Endothelial cell of umbilical vein (primary cell): ENCODE results near the gene ADCY2. TPM values are rescaled to one million over a fixed set of nuclear protein-coding genes. Genes with fewer than 3 reads are reported as not detected.

Experiments used
- BruUV-seq: library from RNA; stranded (reverse); fragments of 400-500 nt; replicated peaks from 2 replicates; lab custom pipeline; 2021; lab: Mats Ljungman, UMichigan
- CTCF ChIA-PET: fragments of 300-600, 350-600 bp; sonication (Branson Sonifier 250); formaldehyde crosslinking; loops from one replicate; lab custom pipeline; 2021; ENCODE audit warnings: antibody characterized with exemption, inconsistent platforms; lab: Charles Lee
- POLR2A ChIA-PET: fragments of 300-600, 350-600 bp; sonication (Branson Sonifier 250); formaldehyde crosslinking; loops from one replicate; lab custom pipeline; 2021; ENCODE audit warnings: antibody characterized with exemption, inconsistent platforms; lab: Charles Lee
- DNase-seq: peaks from one replicate; pipeline ENCODE4 v3.0.0-alpha.2; 2011; ENCODE audit warnings: low read depth, low spot score
- FAIRE-seq: peaks from 2 replicates; lab custom pipeline; 2011; peaks lifted over from hg19 to GRCh38; lab: Jason Lieb, UNC
- H2AFZ ChIP-seq: 2 replicates; pipeline ENCODE4 v1.6.0; 2012; ENCODE audit warnings: low read depth, low read length, control low read depth, inconsistent platforms
- H3K27ac ChIP-seq: 2 replicates; pipeline ENCODE4 v1.5.1; 2011; ENCODE audit warnings: low read depth, mild to moderate bottlenecking, control low read depth, low read length, moderate library complexity; ENCODE audit not compliant: insufficient read depth
- H3K27me3 ChIP-seq, 2 experiments: 2 replicates each; pipeline versions ENCODE4 v1.6.0 to v1.6.1; 2011; ENCODE audit warnings: low read length in 2 of 2, mixed read lengths in 1 of 2; ENCODE audit not compliant: control insufficient read depth in 2 of 2, insufficient read depth in 2 of 2
- H3K36me3 ChIP-seq, 2 experiments: 2 replicates in 1 of 2; 3 replicates in 1 of 2; pipeline ENCODE4 v1.5.1; 2011; ENCODE audit warnings: low read length in 2 of 2, mild to moderate bottlenecking in 1 of 2, moderate library complexity in 1 of 2; ENCODE audit not compliant: control insufficient read depth in 2 of 2, insufficient read depth in 2 of 2; ENCODE audit errors: extremely low read depth in 1 of 2
- H3K4me1 ChIP-seq: 3 replicates; pipeline ENCODE4 v1.5.1; 2011; ENCODE audit warnings: mild to moderate bottlenecking, low read length; ENCODE audit not compliant: control insufficient read depth, insufficient read depth; ENCODE audit errors: extremely low read depth
- H3K4me2 ChIP-seq: 2 replicates; pipeline ENCODE4 v1.6.1; 2011; ENCODE audit warnings: low read length, control low read depth, mixed read lengths; ENCODE audit not compliant: insufficient read depth
- H3K4me3 ChIP-seq, 3 experiments: fragments of 200-600 bp in 1 of 3; sonication (generic), shearing (Covaris generic) in 1 of 3; replicated peaks in 1 of 3; 2 replicates each; pipeline ENCODE4 v1.5.1; 2011 to 2016; ENCODE audit warnings: control low read depth in 3 of 3, low read length in 3 of 3, mild to moderate bottlenecking in 2 of 3, inconsistent platforms in 1 of 3, low read depth in 1 of 3, moderate library complexity in 1 of 3; ENCODE audit not compliant: insufficient read depth in 1 of 3
- H3K79me2 ChIP-seq: 2 replicates; pipeline ENCODE4 v1.6.0; 2012; ENCODE audit warnings: low read length, inconsistent platforms; ENCODE audit not compliant: control insufficient read depth, insufficient read depth
- H3K9ac ChIP-seq: replicated peaks from 2 replicates; pipeline ENCODE3; 2011; ENCODE audit warnings: low read length, control low read depth; ENCODE audit not compliant: insufficient read depth; ENCODE audit errors: extremely low read depth
- H3K9me1 ChIP-seq: replicated peaks from 3 replicates; pipeline ENCODE4 v1.6.0; 2011; ENCODE audit warnings: mild to moderate bottlenecking, low read length; ENCODE audit not compliant: control insufficient read depth, insufficient read depth; ENCODE audit errors: extremely low read depth
- H3K9me3 ChIP-seq: replicated peaks from 2 replicates; pipeline ENCODE4 v1.5.1; 2012; ENCODE audit warnings: low read length, inconsistent platforms; ENCODE audit not compliant: control insufficient read depth, insufficient read depth
- H4K20me1 ChIP-seq: replicated peaks from 2 replicates; pipeline ENCODE3; 2011; ENCODE audit warnings: mild to moderate bottlenecking, low read length; ENCODE audit not compliant: control insufficient read depth, insufficient read depth; ENCODE audit errors: extremely low read depth
- CTCF ChIP-seq, 2 donors: IDR thresholded peaks; 1 replicate in 1 of 2; 2 replicates in 1 of 2; pipeline ENCODE4 v1.5.1; 2011; ENCODE audit warnings: low read length in 2 of 2, mild to moderate bottlenecking in 2 of 2, moderate library complexity in 2 of 2, control low read depth in 1 of 2, inconsistent platforms in 1 of 2, low read depth in 1 of 2; ENCODE audit not compliant: insufficient read depth in 1 of 2; ENCODE audit errors: extremely low read depth in 1 of 2
- EZH2 ChIP-seq: IDR thresholded peaks from 2 replicates; pipeline ENCODE4 v1.6.1; 2012; ENCODE audit warnings: borderline replicate concordance, low read depth, mild to moderate bottlenecking, moderate library complexity, low read length, inconsistent platforms; ENCODE audit not compliant: severe bottlenecking
- FOS ChIP-seq: IDR thresholded peaks from 2 replicates; pipeline ENCODE4 v1.6.1; 2011; ENCODE audit warnings: mild to moderate bottlenecking, low read length, moderate library complexity, borderline replicate concordance; ENCODE audit not compliant: insufficient read depth
- GATA2 ChIP-seq: IDR thresholded peaks from 2 replicates; pipeline ENCODE4 v1.7.0; 2011; ENCODE audit warnings: low read depth, mild to moderate bottlenecking, moderate library complexity, mixed read lengths, low read length; ENCODE audit not compliant: insufficient read length, insufficient read depth
- JUN ChIP-seq: IDR thresholded peaks from 2 replicates; pipeline ENCODE4 v1.6.1; 2011; ENCODE audit warnings: borderline replicate concordance, low read depth; ENCODE audit not compliant: insufficient read length, insufficient read depth
- MAX ChIP-seq: IDR thresholded peaks from 2 replicates; pipeline ENCODE4 v1.6.1; 2011; ENCODE audit not compliant: insufficient read depth, insufficient read length
- MYC ChIP-seq: IDR thresholded peaks from one replicate; pipeline ENCODE4 v1.6.1; 2011; ENCODE audit warnings: mild to moderate bottlenecking, low read depth, low read length
- POLR2A ChIP-seq: IDR thresholded peaks from 2 replicates; pipeline ENCODE4 v1.6.1; 2012; ENCODE audit warnings: low read depth, mild to moderate bottlenecking, control low read depth, low read length
- POLR2AphosphoS5 ChIP-seq: IDR thresholded peaks from 2 replicates; pipeline ENCODE4 v1.6.1; 2012; ENCODE audit warnings: low read depth, mild to moderate bottlenecking, control low read depth, low read length, moderate library complexity; ENCODE audit not compliant: insufficient read depth
- dilution Hi-C: fragments of 300-500 bp; cut with MboI; formaldehyde crosslinking; loops from one replicate; pipeline ENCODE4 v1.15.0; 2019; ENCODE audit warnings: low sequenced_read_pairs; ENCODE audit not compliant: extremely low pct_ligation_motif_present
- intact Hi-C: fragments of 100-400 bp; cut with micrococcal nuclease; formaldehyde crosslinking; loops from one replicate; pipeline ENCODE4 v1.10.0; 2022
- polyA plus RNA-seq, 4 experiments: library from polyadenylated mRNA; depleted of rRNA in 3 of 4; stranded (reverse) in 3 of 4; unstranded in 1 of 4; fragments of >200 nt; gene quantifications; 2 replicates each; pipeline versions ENCODE4 v1.2.1 to v1.2.3, GENCODE V29; 2011 to 2012; ENCODE audit warnings: missing spikeins in 1 of 4
- total RNA-seq: library from RNA; stranded (reverse); gene quantifications from 2 replicates; pipeline ENCODE4 v1.2.3, GENCODE V29; 2021

ADCY2 gene
- total and polyA plus RNA-seq, 2 donors (not counting 3 experiments of a cell fraction or from before 2014, with no cell fraction given), result under 0.01 TPM; not detected in 1

- Histone ChIP-seq H3K4me3 (no peak overlapping the region), H3K4me1 (no peaks in the 10 kb centered on the region), H3K36me3 (no peaks in the 10 kb centered on the region), H3K4me2 (no peak overlapping the region), H3K79me2 (no peaks in the 10 kb centered on the region), H3K27me3 (no peaks in the 10 kb centered on the region), H3K9me3 (no peaks in the 10 kb centered on the region), H4K20me1 (no peaks in the 10 kb centered on the region), H3K9ac (no peak overlapping the region), H2AFZ (no peak overlapping the region), H3K27ac (no peak overlapping the region), H3K9me1 (no peaks in the 10 kb centered on the region)
- DNase-seq, result no peak
- FAIRE-seq, result no peak
- ChIA-PET POLR2A (no interaction called here), CTCF (no interaction called here)
- no TSS peak for BruUV-seq
- no peak for TF ChIP-seq GATA2
- TF ChIP-seq MYC, result no peak
- no peak for TF ChIP-seq POLR2A
- no peak for TF ChIP-seq CTCF (IDR thresholded peaks at IDR 0.05; ENCODE audit: extremely low read depth in 1 of 2, insufficient read depth in 1 of 2, low read depth in 1 of 2, low read length in 2 of 2)
- no peak for TF ChIP-seq EZH2
- intact Hi-C loops (no loop called here), dilution Hi-C loops (no loop called here)
Measured at GRCh38 chr5:7828269-7828668, 432.3 kb downstream of the ADCY2 start.

GRCh38 chr5:7834982-7835381 is 439.0 kb downstream of the ADCY2 start:
- ChIA-PET POLR2A (no interaction called here), CTCF (no interaction called here)

More at GRCh38 chr5:7834982-7835381, 439.0 kb downstream of the ADCY2 start:
- dilution Hi-C loops (no loop called here), intact Hi-C loops (no loop called here)
- H3K4me1 ChIP-seq, result no peaks in the 10 kb centered on the region
- DNase-seq (no peak), FAIRE-seq (no peak)
- no peak overlapping the region for H3K4me3 ChIP-seq
- H4K20me1 ChIP-seq, result no peaks in the 10 kb centered on the region
- no TSS peak for BruUV-seq
- TF ChIP-seq FOS, result no peak
- no peak for TF ChIP-seq CTCF (IDR thresholded peaks at IDR 0.05; ENCODE audit: extremely low read depth in 1 of 2, insufficient read depth in 1 of 2, low read depth in 1 of 2, low read length in 2 of 2)
- no peak for TF ChIP-seq MYC
- no peak for TF ChIP-seq EZH2
- no peak for TF ChIP-seq POLR2A
- no peak for TF ChIP-seq POLR2AphosphoS5
- no peak for TF ChIP-seq MAX
- TF ChIP-seq GATA2, result no peak
- no peak for TF ChIP-seq JUN
- no peak overlapping the region for H2AFZ ChIP-seq
- H3K9ac ChIP-seq, result no peak overlapping the region
- H3K4me2 ChIP-seq, result no peak overlapping the region
- no peaks in the 10 kb centered on the region for H3K27me3 ChIP-seq
- no peaks in the 10 kb centered on the region for H3K9me3 ChIP-seq
- no peaks in the 10 kb centered on the region for H3K79me2 ChIP-seq
- H3K36me3 ChIP-seq, result no peaks in the 10 kb centered on the region
- H3K9me1 ChIP-seq, result no peaks in the 10 kb centered on the region
- H3K27ac ChIP-seq, result no peak overlapping the region
